ENCODE measurements around the gene TOX3.

DNA sequence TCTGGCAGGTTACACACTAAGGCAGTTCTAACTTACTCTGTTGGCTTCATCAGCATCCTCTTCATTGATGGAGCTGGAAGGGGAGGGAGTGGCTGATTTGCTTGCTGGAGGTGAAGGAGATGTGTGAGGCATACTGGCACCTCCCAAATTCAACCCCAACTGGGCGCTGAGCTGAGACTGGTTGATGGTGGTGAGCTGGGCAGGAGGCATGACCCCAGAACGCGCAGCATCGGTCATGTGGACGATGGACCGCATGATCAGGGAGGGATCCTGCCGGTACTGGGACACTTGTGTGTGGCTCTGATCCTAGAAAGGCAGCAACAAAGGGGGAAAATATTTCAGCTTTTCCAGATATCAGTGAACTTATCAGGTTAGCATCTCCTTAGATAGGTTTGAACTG is 96.7 kb downstream of the TOX3 start:
- TF ChIP-seq, protein P1, sequence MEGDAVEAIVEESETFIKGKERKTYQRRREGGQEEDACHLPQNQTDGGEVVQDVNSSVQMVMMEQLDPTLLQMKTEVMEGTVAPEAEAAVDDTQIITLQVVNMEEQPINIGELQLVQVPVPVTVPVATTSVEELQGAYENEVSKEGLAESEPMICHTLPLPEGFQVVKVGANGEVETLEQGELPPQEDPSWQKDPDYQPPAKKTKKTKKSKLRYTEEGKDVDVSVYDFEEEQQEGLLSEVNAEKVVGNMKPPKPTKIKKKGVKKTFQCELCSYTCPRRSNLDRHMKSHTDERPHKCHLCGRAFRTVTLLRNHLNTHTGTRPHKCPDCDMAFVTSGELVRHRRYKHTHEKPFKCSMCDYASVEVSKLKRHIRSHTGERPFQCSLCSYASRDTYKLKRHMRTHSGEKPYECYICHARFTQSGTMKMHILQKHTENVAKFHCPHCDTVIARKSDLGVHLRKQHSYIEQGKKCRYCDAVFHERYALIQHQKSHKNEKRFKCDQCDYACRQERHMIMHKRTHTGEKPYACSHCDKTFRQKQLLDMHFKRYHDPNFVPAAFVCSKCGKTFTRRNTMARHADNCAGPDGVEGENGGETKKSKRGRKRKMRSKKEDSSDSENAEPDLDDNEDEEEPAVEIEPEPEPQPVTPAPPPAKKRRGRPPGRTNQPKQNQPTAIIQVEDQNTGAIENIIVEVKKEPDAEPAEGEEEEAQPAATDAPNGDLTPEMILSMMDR (IDR thresholded peaks at IDR 0.05; ENCODE audit: control extremely low read depth in 1 of 3, insufficient read depth in 1 of 3, low read depth in 1 of 3, low read length in 3 of 3) = no peak
- no peak for TF ChIP-seq POLR2AphosphoS5 (IDR thresholded peaks at IDR 0.05; ENCODE audit: low read depth, low read length)
- TF ChIP-seq BRCA1 (IDR thresholded peaks at IDR 0.05; ENCODE audit: low read depth, low read length) = no peak
- TF ChIP-seq EZH2 (IDR thresholded peaks at IDR 0.05; ENCODE audit: low read depth, low read length, severe bottlenecking) = no peak
- no peak for TF ChIP-seq CHD7 (IDR thresholded peaks at IDR 0.05; ENCODE audit: insufficient replicate concordance, low read length)
- TF ChIP-seq MAFK (IDR thresholded peaks at IDR 0.05; ENCODE audit: low read depth, low read length) = no peak
- TF ChIP-seq GABPA (IDR thresholded peaks at IDR 0.05; ENCODE audit: borderline replicate concordance, insufficient read depth, low read length) = no peak
- TF ChIP-seq POLR2A (IDR thresholded peaks at IDR 0.05; ENCODE audit: control extremely low read depth in 1 of 2, low read depth in 2 of 2, low read length in 2 of 2) = no peak
- TF ChIP-seq, protein P2, sequence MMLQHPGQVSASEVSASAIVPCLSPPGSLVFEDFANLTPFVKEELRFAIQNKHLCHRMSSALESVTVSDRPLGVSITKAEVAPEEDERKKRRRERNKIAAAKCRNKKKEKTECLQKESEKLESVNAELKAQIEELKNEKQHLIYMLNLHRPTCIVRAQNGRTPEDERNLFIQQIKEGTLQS (IDR thresholded peaks at IDR 0.05; ENCODE audit: insufficient read depth, low read depth, low read length) = no peak
- TF ChIP-seq NRF1 (IDR thresholded peaks at IDR 0.05; ENCODE audit: low read depth, low read length) = no peak

Data from H1 (cell line).